Activated T-helper 17 cell treated with anti-CD3 and anti-CD28 coated beads, Interleukin-2, amount 50 U/mL, for 72 hours (primary cell): ENCODE data around the gene MPDZ. TPM values are rescaled to one million over a fixed set of nuclear protein-coding genes. Genes with fewer than 3 reads are reported as not detected.

Experiments used
- ATAC-seq: fragments of 150-1000 bp; cut with Tn5 transposase; replicated peaks from 2 replicates; pipeline ENCODE4 v1.10.0; 2021; ENCODE audit warnings: mild to moderate bottlenecking, moderate library complexity
- H3K27ac Mint-ChIP-seq: one replicate; pipeline ENCODE4 v1.8.0; 2022; ENCODE audit warnings: mixed read lengths
- H3K27me3 Mint-ChIP-seq: one replicate; pipeline ENCODE4 v1.8.0; 2022; ENCODE audit warnings: mixed read lengths
- H3K36me3 Mint-ChIP-seq: one replicate; pipeline ENCODE4 v1.8.0; 2022; ENCODE audit warnings: low read depth, mild to moderate bottlenecking, mixed read lengths
- H3K4me1 Mint-ChIP-seq: one replicate; pipeline ENCODE4 v1.8.0; 2022; ENCODE audit warnings: mixed read lengths
- H3K4me3 Mint-ChIP-seq: one replicate; pipeline ENCODE4 v1.8.0; 2022; ENCODE audit warnings: mild to moderate bottlenecking, mixed read lengths
- H3K9me3 Mint-ChIP-seq: one replicate; pipeline ENCODE4 v1.8.0; 2022; ENCODE audit warnings: mixed read lengths
- total RNA-seq, 2 donors: library from RNA; stranded (reverse); gene quantifications; one replicate each; pipeline ENCODE4 v1.2.3, GENCODE V29; 2022

Gene MPDZ
- total RNA-seq, 2 donors from 2014 or later = not detected

DNA sequence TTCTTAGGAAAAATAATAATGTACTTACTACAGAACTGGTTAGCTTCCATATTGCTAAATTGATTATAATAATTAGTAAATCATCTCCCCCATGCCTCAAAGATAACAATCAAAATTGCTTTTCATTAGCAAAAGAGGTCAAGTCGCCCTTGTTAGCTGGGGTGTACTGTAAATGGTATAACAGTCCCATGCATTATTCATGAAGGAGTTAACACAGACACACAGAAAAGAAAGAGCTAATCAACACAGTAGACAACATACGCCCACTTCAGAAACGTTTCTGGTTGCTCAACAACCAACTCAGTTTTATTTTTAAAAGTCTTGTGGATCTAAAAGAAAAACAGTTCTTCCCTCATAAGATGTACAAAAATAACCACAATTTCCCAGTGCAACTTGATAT, 100.2 kb downstream of the MPDZ start:
- Mint-ChIP-seq H3K9me3 (no peaks in the 10 kb centered on the region), H3K4me1 (no peaks in the 10 kb centered on the region), H3K27ac (no peak overlapping the region), H3K4me3 (no peak overlapping the region), H3K27me3 (no peaks in the 10 kb centered on the region), H3K36me3 (no peaks in the 10 kb centered on the region)
- ATAC-seq = no peak

DNA sequence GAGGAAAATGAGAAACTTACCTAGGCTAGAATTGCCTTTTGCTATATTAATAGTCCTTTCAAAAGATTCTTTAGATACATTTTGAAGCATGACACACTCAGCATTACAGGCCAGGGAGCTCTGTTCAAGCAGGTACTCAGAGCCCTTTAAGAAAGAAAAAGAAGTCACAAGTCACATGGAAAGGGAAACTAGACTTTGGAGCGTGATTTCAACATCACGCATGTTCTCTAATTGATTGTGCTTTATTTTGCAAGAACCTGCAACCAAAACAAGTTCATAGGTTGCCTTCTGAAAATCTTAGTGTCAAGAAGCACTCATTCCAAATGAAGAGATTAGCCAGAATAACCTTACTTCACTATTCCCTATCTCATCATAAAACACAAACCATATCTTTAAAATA, 103.8 kb downstream of the MPDZ start:
- H3K9me3 Mint-ChIP-seq = peaks cover 3% of the 10 kb centered on the region
- no peaks in the 10 kb centered on the region for H3K36me3 Mint-ChIP-seq
- no peak overlapping the region for H3K4me3 Mint-ChIP-seq

DNA sequence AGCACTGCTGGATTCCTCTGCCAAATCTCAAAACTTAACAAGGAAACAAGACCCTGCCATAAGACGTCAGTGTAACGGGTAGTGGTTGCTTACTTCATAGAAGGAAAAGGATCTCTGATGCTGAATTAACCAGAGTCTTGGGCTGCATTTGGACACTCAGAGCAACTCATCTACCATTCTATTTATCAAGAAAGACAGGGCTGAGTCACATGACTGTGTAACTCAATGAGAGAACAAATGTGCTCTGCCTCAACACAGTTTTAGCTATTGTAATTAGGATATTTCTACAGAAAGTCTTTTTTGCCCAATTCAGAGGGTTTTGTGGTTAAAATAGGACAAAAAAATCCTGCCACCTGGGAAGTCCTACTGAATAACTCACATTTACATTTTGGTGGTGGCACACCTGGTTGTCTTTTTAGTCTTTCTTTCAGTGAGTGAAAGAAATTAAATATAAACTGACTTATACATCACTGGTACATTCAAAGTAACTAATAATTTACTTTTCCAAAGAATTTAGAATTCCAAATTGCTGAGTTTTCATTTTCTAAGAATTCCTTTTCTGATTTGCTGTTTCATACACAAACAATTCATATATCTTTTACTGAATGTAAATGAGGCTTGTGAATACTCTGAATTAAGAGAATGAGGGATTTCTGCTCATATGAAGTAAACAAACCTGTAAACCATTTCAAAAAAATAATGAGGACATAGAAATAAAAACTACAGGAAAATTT, 104.4 kb downstream of the MPDZ start:
- no peaks in the 10 kb centered on the region for H3K36me3 Mint-ChIP-seq
- no peaks in the 10 kb centered on the region for H3K4me1 Mint-ChIP-seq
- no peaks in the 10 kb centered on the region for H3K27me3 Mint-ChIP-seq
- ATAC-seq = no peak
- H3K27ac Mint-ChIP-seq = no peak overlapping the region
- H3K4me3 Mint-ChIP-seq = no peak overlapping the region
- H3K9me3 Mint-ChIP-seq = peaks cover 3% of the 10 kb centered on the region

More for the DNA sequence above, 103.8 kb downstream of the MPDZ start:
- Mint-ChIP-seq H3K4me1 (no peaks in the 10 kb centered on the region), H3K27ac (no peak overlapping the region), H3K27me3 (no peaks in the 10 kb centered on the region)
- no peak for ATAC-seq

DNA sequence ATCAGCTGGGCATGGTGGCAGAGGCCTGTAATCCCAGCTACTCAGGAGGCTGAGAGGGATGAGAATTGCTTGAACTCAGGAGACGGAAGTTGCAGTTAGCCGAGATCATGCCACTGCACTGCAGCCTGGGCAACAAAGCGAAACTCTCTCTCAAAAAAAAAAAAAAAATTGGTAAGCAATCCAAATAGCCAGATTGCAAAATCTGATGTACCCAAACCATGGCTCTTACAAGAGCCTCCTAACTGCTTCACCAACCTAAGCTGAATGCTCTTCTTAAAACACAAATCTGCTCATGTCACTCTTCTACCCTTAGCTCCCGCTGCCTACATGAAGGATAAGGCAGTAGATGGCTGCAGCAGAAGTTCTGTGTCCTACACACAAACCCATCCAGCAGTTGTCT, 105.9 kb downstream of the MPDZ start:
- no peak for ATAC-seq
- no peaks in the 10 kb centered on the region for H3K27me3 Mint-ChIP-seq
- H3K36me3 Mint-ChIP-seq = no peaks in the 10 kb centered on the region
- H3K27ac Mint-ChIP-seq = no peak overlapping the region
- H3K4me1 Mint-ChIP-seq = no peaks in the 10 kb centered on the region
- no peak overlapping the region for H3K4me3 Mint-ChIP-seq
- peaks cover 7% of the 10 kb centered on the region for H3K9me3 Mint-ChIP-seq

- H3K4me3 Mint-ChIP-seq = no peak overlapping the region
- no peak overlapping the region for H3K27ac Mint-ChIP-seq
- no peak for ATAC-seq
- no peaks in the 10 kb centered on the region for H3K27me3 Mint-ChIP-seq
- peaks cover 7% of the 10 kb centered on the region for H3K9me3 Mint-ChIP-seq
- H3K36me3 Mint-ChIP-seq = no peaks in the 10 kb centered on the region
- H3K4me1 Mint-ChIP-seq = no peaks in the 10 kb centered on the region
Observed at GRCh38 chr9:13171261-13171660, 108.2 kb downstream of the MPDZ start.

GRCh38 chr9:13166996-13167395, 112.5 kb downstream of the MPDZ start:
- Mint-ChIP-seq H3K9me3 (peaks cover 7% of the 10 kb centered on the region), H3K36me3 (no peaks in the 10 kb centered on the region), H3K4me3 (no peak overlapping the region), H3K27me3 (no peaks in the 10 kb centered on the region), H3K4me1 (no peaks in the 10 kb centered on the region), H3K27ac (no peak overlapping the region)
- ATAC-seq = no peak

DNA sequence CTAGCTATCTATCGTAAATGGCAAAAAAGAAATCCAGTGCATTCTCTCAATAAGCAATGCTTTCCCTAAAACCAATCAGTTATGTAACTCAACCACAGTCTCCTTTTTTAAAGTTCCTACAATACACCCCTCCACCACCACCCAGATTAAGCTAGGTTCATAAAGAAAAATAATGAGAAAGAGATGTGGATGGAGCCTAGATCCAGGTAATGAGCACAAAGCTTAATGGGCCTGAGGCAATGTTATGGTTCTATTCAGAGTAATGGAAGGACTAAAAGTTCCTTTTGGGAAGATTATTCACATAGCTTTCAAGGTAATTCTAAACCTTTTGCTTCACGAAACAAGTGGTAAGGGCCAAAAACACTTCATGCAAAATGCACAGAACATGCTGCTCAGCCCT, 113.5 kb downstream of the MPDZ start:
- no peaks in the 10 kb centered on the region for H3K4me1 Mint-ChIP-seq
- H3K9me3 Mint-ChIP-seq = peaks cover 4% of the 10 kb centered on the region
- H3K27ac Mint-ChIP-seq = no peak overlapping the region
- H3K27me3 Mint-ChIP-seq = no peaks in the 10 kb centered on the region
- H3K4me3 Mint-ChIP-seq = no peak overlapping the region
- H3K36me3 Mint-ChIP-seq = no peaks in the 10 kb centered on the region
- no peak for ATAC-seq

DNA sequence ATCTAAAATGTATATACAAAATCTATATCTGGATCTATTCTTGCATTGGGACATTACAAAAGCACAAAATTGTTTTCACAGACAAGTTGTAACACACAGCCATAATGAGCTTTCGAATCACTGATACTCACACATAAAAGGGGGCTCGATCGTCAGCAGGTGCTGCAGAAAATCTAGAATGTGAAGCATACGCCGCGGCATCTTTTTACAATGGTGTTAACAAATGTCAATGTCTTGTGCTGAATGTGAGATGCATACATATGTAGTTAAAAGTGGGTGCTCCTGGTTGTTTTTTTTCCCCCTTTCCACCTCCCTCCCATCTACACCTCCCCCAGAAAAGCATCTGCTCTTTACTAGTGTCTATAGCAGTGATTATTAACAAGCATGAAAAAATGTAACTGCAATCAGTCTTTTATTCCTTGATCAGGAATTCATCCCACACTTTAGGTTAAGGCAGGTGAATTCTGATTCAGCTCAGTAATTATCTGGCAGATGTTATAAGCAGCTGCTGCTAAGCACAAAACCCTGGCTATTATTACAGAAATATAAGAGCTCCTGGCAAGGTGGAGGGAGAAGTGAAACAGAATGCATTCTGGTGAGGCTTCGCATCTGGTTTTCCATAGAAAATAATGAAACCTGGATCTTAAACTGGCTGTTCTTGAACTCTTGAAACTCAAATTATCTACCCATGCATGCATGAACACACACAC, 114.1 kb downstream of the MPDZ start:
- Mint-ChIP-seq H3K27ac (no peak overlapping the region), H3K4me3 (no peak overlapping the region), H3K27me3 (no peaks in the 10 kb centered on the region), H3K36me3 (no peaks in the 10 kb centered on the region), H3K4me1 (no peaks in the 10 kb centered on the region), H3K9me3 (peaks cover 4% of the 10 kb centered on the region)
- no peak for ATAC-seq

GRCh38 chr9:13163946-13164345, 115.5 kb downstream of the MPDZ start:
- Mint-ChIP-seq H3K27ac (no peak overlapping the region), H3K4me1 (no peaks in the 10 kb centered on the region), H3K27me3 (no peaks in the 10 kb centered on the region), H3K9me3 (no peaks in the 10 kb centered on the region), H3K36me3 (no peaks in the 10 kb centered on the region), H3K4me3 (no peak overlapping the region)
- ATAC-seq = no peak

DNA sequence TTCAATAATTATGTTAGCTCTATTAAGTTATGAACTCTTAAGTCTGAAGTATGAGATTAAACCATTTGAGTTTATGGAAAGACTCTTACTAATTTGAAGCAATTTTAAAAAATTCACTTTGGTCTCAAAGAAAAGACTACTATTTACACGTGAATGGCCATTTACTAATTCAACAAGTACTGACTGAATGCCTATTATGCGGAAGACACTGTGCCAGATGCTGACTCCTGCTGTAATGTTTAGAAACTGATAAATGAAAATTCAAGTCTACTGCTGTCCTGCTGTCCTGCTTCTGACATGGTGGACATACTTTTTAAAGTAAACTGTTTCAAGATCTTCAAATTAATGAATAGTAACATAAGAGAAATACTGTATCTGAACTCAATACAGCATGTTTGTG, 116.2 kb downstream of the MPDZ start:
- Mint-ChIP-seq H3K4me3 (no peak overlapping the region), H3K27ac (no peak overlapping the region), H3K4me1 (no peaks in the 10 kb centered on the region), H3K9me3 (no peaks in the 10 kb centered on the region), H3K36me3 (no peaks in the 10 kb centered on the region), H3K27me3 (no peaks in the 10 kb centered on the region)
- ATAC-seq = no peak

DNA sequence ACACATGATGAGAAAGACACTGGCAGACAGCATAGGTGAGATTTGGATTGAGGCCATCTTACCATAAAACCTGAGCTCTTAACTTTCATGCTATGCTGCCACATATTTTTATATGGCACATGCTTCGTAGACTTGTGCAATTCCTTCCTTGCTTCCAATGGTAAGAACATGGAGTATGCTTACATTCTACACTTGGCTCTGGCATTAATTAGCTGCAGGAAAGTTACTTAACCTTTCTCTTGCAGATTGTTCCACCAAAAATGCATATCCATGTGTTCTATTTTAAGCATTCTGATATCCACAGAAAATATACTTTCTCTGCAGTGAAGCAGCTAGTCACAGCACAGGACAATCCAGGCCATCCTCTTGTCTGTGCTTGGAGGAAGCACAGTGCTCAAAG, 119.4 kb downstream of the MPDZ start:
- Mint-ChIP-seq H3K9me3 (peaks cover 9% of the 10 kb centered on the region), H3K27me3 (no peaks in the 10 kb centered on the region), H3K4me1 (no peaks in the 10 kb centered on the region), H3K36me3 (no peaks in the 10 kb centered on the region), H3K27ac (no peak overlapping the region), H3K4me3 (no peak overlapping the region)
- ATAC-seq = no peak

- peaks cover 9% of the 10 kb centered on the region for H3K9me3 Mint-ChIP-seq
- H3K27me3 Mint-ChIP-seq = no peaks in the 10 kb centered on the region
- H3K4me1 Mint-ChIP-seq = no peaks in the 10 kb centered on the region
- no peak overlapping the region for H3K4me3 Mint-ChIP-seq
- no peaks in the 10 kb centered on the region for H3K36me3 Mint-ChIP-seq
- ATAC-seq = no peak
- H3K27ac Mint-ChIP-seq = no peak overlapping the region
Observed at GRCh38 chr9:13158986-13159385, 120.5 kb downstream of the MPDZ start.

DNA sequence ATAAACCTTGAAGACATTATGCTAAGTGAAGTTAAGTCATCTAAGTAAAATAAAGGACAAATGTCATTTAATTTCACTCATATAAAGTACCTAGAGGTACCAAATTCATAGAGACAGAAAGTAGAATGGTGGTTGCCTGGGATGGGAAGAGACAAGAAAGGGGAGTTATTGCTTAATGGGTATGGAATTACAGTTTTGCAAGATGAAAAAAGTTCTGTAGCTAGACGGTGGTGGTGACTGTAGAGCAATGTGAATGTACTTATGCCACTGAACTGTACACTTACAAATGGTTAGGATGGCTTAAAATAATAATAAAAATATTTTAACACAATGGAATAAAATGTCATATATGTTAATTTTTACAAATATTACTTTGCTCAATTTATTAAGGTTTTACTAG, 128.0 kb downstream of the MPDZ start:
- Mint-ChIP-seq H3K27me3 (no peaks in the 10 kb centered on the region), H3K4me3 (no peak overlapping the region), H3K4me1 (no peaks in the 10 kb centered on the region), H3K36me3 (no peaks in the 10 kb centered on the region), H3K9me3 (peaks cover 14% of the 10 kb centered on the region), H3K27ac (no peak overlapping the region)
- ATAC-seq = no peak

DNA sequence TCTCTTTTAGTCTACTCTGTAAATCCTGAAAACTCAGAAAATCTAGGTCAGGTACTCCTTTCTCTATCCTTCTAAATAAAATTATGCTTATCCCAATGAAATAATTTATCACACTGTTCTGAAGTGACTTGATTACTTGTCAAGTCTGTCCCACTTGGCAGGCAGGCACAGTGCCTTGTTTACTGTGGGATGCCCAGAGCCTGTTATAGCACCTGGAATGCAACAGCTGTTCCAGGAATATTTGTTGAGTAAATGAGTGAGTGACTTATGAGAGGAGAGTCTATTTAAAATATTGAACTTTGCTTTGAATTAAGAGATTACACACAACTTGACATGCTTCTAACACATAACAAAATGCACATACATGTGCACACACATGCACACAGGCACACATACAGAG, 130.0 kb downstream of the MPDZ start:
- no peak overlapping the region for H3K4me3 Mint-ChIP-seq
- no peak for ATAC-seq
- no peaks in the 10 kb centered on the region for H3K36me3 Mint-ChIP-seq
- H3K27me3 Mint-ChIP-seq = no peaks in the 10 kb centered on the region
- H3K4me1 Mint-ChIP-seq = no peaks in the 10 kb centered on the region
- H3K9me3 Mint-ChIP-seq = peaks cover 15% of the 10 kb centered on the region
- no peak overlapping the region for H3K27ac Mint-ChIP-seq

DNA sequence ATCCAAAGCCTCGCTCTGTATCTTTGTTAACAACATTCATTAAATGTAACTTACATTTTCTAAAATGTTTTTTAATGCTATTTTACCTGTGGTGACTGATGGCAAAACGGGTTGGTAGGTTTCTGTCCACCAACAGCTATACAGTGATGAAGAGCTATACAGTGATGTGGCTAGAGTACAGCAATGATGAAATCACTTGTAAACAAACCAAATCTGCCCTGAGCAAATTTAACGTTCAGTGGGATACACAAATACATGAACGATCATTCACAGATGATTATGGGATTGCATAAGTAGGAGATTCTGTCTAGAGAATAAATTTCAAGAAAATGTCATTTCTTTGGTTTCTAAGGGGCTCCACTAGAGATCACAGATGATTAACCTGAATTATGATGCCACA, 132.7 kb downstream of the MPDZ start:
- H3K36me3 Mint-ChIP-seq = no peaks in the 10 kb centered on the region
- no peaks in the 10 kb centered on the region for H3K27me3 Mint-ChIP-seq
- no peak for ATAC-seq
- H3K4me1 Mint-ChIP-seq = no peaks in the 10 kb centered on the region
- H3K4me3 Mint-ChIP-seq = no peak overlapping the region
- H3K27ac Mint-ChIP-seq = no peak overlapping the region
- H3K9me3 Mint-ChIP-seq = peaks cover 10% of the 10 kb centered on the region
